B cell (primary cell): Measurements from ENCODE around the gene FHIT.

Experiments used
- EZH2 ChIP-seq: IDR thresholded peaks from 2 replicates; pipeline ENCODE4 v1.6.1; 2012; ENCODE audit warnings: borderline replicate concordance, low read depth, mild to moderate bottlenecking, moderate library complexity, low read length; ENCODE audit not compliant: insufficient read depth, poor library complexity, severe bottlenecking
- TF ChIP-seq, protein P1 (sequence below): fragments of 200-600 bp; IDR thresholded peaks from one replicate; pipeline ENCODE4 v1.8.0; 2022; ENCODE audit warnings: antibody characterized with exemption, mild to moderate bottlenecking

DNA sequence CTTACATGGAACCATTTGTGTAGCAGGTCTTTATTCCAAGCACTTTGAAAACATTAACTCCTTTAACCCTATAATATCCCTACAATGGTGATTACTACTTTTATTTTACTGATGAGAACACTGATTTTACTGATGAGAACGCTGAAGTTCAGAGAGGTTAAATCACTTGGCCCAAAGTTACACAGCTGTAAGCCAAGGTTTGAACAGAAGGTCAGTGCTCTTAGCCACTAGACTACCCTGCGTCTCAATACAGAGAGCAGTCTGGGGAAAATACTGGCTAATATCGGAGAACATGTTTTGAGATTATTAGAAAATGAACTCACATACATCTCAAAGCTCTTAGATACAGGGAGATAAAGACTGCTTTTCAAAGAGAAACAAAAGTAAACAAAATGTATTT, 827.2 kb downstream of the FHIT start:
- TF ChIP-seq EZH2, result no peak
- TF ChIP-seq, protein P1, sequence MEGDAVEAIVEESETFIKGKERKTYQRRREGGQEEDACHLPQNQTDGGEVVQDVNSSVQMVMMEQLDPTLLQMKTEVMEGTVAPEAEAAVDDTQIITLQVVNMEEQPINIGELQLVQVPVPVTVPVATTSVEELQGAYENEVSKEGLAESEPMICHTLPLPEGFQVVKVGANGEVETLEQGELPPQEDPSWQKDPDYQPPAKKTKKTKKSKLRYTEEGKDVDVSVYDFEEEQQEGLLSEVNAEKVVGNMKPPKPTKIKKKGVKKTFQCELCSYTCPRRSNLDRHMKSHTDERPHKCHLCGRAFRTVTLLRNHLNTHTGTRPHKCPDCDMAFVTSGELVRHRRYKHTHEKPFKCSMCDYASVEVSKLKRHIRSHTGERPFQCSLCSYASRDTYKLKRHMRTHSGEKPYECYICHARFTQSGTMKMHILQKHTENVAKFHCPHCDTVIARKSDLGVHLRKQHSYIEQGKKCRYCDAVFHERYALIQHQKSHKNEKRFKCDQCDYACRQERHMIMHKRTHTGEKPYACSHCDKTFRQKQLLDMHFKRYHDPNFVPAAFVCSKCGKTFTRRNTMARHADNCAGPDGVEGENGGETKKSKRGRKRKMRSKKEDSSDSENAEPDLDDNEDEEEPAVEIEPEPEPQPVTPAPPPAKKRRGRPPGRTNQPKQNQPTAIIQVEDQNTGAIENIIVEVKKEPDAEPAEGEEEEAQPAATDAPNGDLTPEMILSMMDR, result no peak
